ENCODE results near the gene PIH1D1. TPM values are rescaled to one million over a fixed set of nuclear protein-coding genes. Genes with fewer than 3 reads are reported as not detected.

The PIH1D1 gene
- total RNA-seq, 1 experiment from 2014 or later = 116 TPM

DNA sequence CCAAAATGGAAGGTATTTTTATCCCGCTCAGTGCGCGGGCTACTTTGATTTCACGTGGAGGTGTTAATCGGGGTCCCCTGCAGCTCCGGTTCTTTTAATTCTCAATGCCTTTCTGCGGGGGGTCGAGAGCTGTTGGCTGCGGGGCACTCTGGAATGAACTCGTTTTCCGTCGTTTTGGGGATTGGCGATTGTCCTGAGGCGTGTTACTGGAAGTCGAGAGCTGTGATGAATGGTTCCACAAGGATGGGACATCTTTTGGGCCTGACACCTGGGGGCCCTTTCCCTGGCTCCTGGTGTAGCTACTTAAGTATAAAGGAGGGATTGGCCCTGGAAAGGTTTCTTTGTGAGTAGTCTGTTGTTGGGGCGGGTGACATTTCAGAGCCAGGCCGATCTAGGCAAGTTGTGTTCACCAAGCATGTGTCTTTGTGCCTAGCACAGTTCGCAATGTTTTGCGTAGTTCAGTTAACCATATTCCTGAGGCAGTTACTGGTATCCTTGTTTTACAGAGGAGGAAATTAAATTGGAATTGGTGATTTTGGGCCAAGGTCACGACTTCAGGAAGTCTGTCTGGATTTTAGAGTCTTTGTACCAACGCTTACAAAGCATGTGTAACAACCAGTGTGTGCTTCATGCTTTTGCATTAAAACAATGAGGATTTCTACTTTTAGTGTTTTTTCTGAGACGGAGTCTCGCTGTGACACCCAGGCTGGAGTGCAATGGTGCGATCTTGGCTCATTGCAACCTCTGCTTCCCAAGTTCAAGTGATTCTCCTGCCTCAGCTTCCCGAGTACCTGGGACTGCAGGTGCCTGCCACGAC lies 36.6 kb upstream of the PIH1D1 start:
- BruUV-seq (replicated peaks) = no TSS peak
- no peak for DNase-seq (ENCODE audit: unreplicated experiment)
- peaks cover 63% of the 10 kb centered on the region for H3K36me3 Mint-ChIP-seq (ENCODE audit: insufficient read depth, unreplicated experiment)
- H3K4me1 Mint-ChIP-seq (ENCODE audit: insufficient read depth, unreplicated experiment) = no peaks in the 10 kb centered on the region
- H3K27me3 Mint-ChIP-seq (ENCODE audit: insufficient read depth, unreplicated experiment) = no peaks in the 10 kb centered on the region
- ChIA-PET CTCF (interaction anchor here (0.8 kb wide), 1 partner anchor 188 kb away, joined by 3 read pairs; no protein-coding TSS in a partner anchor), POLR2A (interaction anchor here (0.5 to 3.7 kb wide), 20 partner anchors 9 to 389 kb away, joined by 3 to 69 read pairs (median 4); partner anchors contain the start of genes AKT1S1, ALDH16A1, FUZ and NOSIP)
- H3K27ac Mint-ChIP-seq (ENCODE audit: low read depth, unreplicated experiment) = peak overlapping the region; percentile 99
- H3K4me3 Mint-ChIP-seq (ENCODE audit: unreplicated experiment) = peak overlapping the region; percentile 95
- intact Hi-C loops (cut with micrococcal nuclease) = loop anchor here (5.0 kb wide), 1 partner anchor 36 kb away; the partner anchor contains the start of genes ALDH16A1 and PIH1D1
- no peaks in the 10 kb centered on the region for H3K9me3 Mint-ChIP-seq (ENCODE audit: unreplicated experiment)
- TF ChIP-seq, protein P1, sequence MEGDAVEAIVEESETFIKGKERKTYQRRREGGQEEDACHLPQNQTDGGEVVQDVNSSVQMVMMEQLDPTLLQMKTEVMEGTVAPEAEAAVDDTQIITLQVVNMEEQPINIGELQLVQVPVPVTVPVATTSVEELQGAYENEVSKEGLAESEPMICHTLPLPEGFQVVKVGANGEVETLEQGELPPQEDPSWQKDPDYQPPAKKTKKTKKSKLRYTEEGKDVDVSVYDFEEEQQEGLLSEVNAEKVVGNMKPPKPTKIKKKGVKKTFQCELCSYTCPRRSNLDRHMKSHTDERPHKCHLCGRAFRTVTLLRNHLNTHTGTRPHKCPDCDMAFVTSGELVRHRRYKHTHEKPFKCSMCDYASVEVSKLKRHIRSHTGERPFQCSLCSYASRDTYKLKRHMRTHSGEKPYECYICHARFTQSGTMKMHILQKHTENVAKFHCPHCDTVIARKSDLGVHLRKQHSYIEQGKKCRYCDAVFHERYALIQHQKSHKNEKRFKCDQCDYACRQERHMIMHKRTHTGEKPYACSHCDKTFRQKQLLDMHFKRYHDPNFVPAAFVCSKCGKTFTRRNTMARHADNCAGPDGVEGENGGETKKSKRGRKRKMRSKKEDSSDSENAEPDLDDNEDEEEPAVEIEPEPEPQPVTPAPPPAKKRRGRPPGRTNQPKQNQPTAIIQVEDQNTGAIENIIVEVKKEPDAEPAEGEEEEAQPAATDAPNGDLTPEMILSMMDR (IDR thresholded peaks at IDR 0.05; ENCODE audit: unreplicated experiment) = no peak

DNA sequence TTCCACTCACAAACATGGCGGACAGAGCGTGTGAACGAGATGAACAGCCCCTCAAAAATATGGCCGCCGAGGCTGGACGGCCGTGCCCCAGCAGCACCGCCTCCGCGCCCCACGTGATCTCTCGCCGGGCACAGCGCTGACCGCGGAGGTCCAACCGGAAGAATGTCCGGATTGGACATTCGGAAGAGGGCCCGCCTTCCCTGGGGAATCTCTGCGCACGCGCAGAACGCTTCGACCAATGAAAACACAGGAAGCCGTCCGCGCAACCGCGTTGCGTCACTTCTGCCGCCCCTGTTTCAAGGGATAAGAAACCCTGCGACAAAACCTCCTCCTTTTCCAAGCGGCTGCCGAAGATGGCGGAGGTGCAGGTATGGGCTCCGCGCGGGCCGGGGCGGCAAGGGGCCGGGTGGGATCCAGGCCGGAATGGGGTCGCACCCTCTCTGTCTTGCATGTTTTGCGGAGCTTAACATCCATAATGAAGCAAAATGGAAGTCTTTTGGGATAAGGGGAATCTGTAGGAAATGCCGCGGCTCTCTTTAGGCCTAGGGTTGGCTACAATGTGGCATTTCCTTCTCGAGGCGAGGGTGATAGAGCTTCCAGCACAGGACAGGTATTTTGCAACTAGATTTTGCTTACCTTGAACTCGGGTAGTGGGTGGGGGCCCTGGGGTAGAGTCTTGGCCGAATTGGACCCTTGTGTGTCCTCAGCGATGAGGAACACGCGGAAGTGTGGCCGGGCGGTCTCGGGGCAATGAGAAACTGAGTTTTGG lies 35.8 kb upstream of the PIH1D1 start, which contains the start of gene RPL13A:
RPL13A (plus strand) TSS at position 332 of the 769 bp plus-strand sequence; CDS start at position 354, 22 bp downstream.
- TF ChIP-seq, protein P1 (IDR thresholded peaks at IDR 0.05; ENCODE audit: unreplicated experiment) = no peak
- ChIA-PET CTCF (interaction anchor here (0.8 kb wide), 1 partner anchor 189 kb away, joined by 3 read pairs; no protein-coding TSS in a partner anchor), POLR2A (interaction anchor here (0.7 to 3.7 kb wide), 16 partner anchors 10 to 389 kb away, joined by 3 to 69 read pairs (median 4); partner anchors contain the start of genes AKT1S1, ALDH16A1, FUZ and NOSIP)
- peak within 1 kb of the TSS; percentile 99 for H3K27ac Mint-ChIP-seq (ENCODE audit: low read depth, unreplicated experiment)
- H3K27me3 Mint-ChIP-seq (ENCODE audit: insufficient read depth, unreplicated experiment) = no peaks in the 10 kb centered on the region
- H3K4me1 Mint-ChIP-seq (ENCODE audit: insufficient read depth, unreplicated experiment) = no peaks in the 10 kb centered on the region
- peaks cover 55% of the 10 kb centered on the region for H3K36me3 Mint-ChIP-seq (ENCODE audit: insufficient read depth, unreplicated experiment)
- DNase-seq (ENCODE audit: unreplicated experiment) = peak; percentile 100
- H3K4me3 Mint-ChIP-seq (ENCODE audit: unreplicated experiment) = peak within 1 kb of the TSS; percentile 95
- TSS peak; percentile 62 for BruUV-seq (replicated peaks)
- no peaks in the 10 kb centered on the region for H3K9me3 Mint-ChIP-seq (ENCODE audit: unreplicated experiment)
- intact Hi-C loops (cut with micrococcal nuclease) = loop anchor here (5.0 kb wide), 1 partner anchor 35 kb away; the partner anchor contains the start of genes ALDH16A1 and PIH1D1

DNA sequence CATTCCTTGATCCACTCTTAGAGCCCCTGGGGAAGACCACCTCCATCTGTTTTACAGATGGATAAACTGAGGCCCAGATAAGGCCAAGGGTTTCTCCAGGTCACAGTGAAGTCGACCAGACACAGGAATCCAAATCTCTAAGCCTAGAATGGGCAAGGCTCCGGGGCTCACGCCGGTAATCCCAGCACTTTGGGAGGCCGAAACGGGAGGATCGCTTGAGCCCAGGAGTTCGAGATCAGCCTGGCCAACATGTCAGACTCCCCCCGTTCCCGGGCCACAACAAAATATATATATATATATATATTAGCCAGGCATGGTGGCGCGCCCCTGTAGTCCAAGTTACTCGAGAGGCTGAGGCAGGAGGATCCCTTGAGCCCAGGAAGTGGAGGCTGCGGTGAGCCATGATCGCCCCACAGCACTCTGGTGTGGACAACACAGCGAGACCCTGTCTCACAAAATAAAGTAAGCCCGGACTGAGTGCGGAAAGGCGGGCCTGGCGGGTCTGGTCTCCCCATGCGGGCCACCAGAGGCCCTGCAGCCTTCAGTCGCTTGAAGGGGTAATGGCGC lies 35.2 kb upstream of the PIH1D1 start:
- Mint-ChIP-seq H3K27ac (ENCODE audit: low read depth, unreplicated experiment) (peak overlapping the region; percentile 99), H3K9me3 (ENCODE audit: unreplicated experiment) (no peaks in the 10 kb centered on the region), H3K27me3 (ENCODE audit: insufficient read depth, unreplicated experiment) (no peaks in the 10 kb centered on the region), H3K4me3 (ENCODE audit: unreplicated experiment) (peak overlapping the region; percentile 95), H3K36me3 (ENCODE audit: insufficient read depth, unreplicated experiment) (peaks cover 49% of the 10 kb centered on the region), H3K4me1 (ENCODE audit: insufficient read depth, unreplicated experiment) (no peaks in the 10 kb centered on the region)
- TF ChIP-seq, protein P1 (IDR thresholded peaks at IDR 0.05; ENCODE audit: unreplicated experiment) = no peak
- ChIA-PET CTCF (no interaction called here), POLR2A (interaction anchor here (0.6 to 3.7 kb wide), 11 partner anchors 10 to 431 kb away, joined by 3 to 69 read pairs (median 6); partner anchors contain the start of genes AKT1S1, ALDH16A1, NOSIP and PIH1D1)
- no peak for DNase-seq (ENCODE audit: unreplicated experiment)
- intact Hi-C loops (cut with micrococcal nuclease) = loop anchor here (5.0 kb wide), 1 partner anchor 34 kb away; the partner anchor contains the start of genes ALDH16A1 and PIH1D1
- TSS peak; percentile 74 for BruUV-seq (replicated peaks)

All from MCF 10A (cell line).